K562 (cell line): Measurements from ENCODE around the gene COL8A2.

ENCODE experiments used
- RFX1 ChIP-seq: fragments of 450-650 bp; IDR thresholded peaks from 2 replicates; pipeline ENCODE4 v1.6.1; 2016; ENCODE audit warnings: mild to moderate bottlenecking, moderate library complexity
- SMC3 ChIP-seq: conservative IDR thresholded peaks from 2 replicates; pipeline ENCODE4 v1.6.1; 2011; ENCODE audit warnings: low read depth, low read length, improper control_type of control experiment; ENCODE audit not compliant: insufficient read depth
- SP2 ChIP-seq: IDR thresholded peaks from 2 replicates; pipeline ENCODE4 v1.6.1; 2011; ENCODE audit warnings: mild to moderate bottlenecking, low read depth, low read length, moderate library complexity; ENCODE audit not compliant: poor library complexity, severe bottlenecking; ENCODE audit errors: extremely low read depth
- TBL1XR1 ChIP-seq, 2 experiments: IDR thresholded peaks; 2 replicates each; pipeline ENCODE4 v1.6.1; 2012; ENCODE audit warnings: improper control_type of control experiment in 2 of 2, low read length in 2 of 2, mild to moderate bottlenecking in 1 of 2
- ZBED1 ChIP-seq: IDR thresholded peaks from 2 replicates; pipeline ENCODE4 v1.6.1; 2014
- ZBTB7A ChIP-seq: IDR thresholded peaks from 2 replicates; pipeline ENCODE4 v1.6.1; 2011; ENCODE audit warnings: low read depth, mild to moderate bottlenecking, low read length, moderate library complexity, borderline replicate concordance; ENCODE audit not compliant: control insufficient read depth
- ZFP30 ChIP-seq: fragments of 250-450 bp; sonication (Bioruptor Pico); IDR thresholded peaks from 2 replicates; pipeline ENCODE4 v1.8.0; 2022; ENCODE audit warnings: moderate library complexity, mild to moderate bottlenecking, inconsistent platforms, borderline replicate concordance
- TF ChIP-seq, protein P1 (sequence below), 3 experiments: IDR thresholded peaks in 2 of 3; conservative IDR thresholded peaks in 1 of 3; 2 replicates each; pipeline ENCODE4 v1.5.1; 2011 to 2012; ENCODE audit warnings: low read length in 3 of 3, mild to moderate bottlenecking in 3 of 3, control low read depth in 2 of 3, improper control_type of control experiment in 1 of 3, inconsistent platforms in 1 of 3, low read depth in 1 of 3, mixed read lengths in 1 of 3, moderate library complexity in 1 of 3; ENCODE audit not compliant: insufficient read depth in 2 of 3

- TF ChIP-seq SP2 (no peak), ZBED1 (no peak), ZFP30 (CRISPR knock-in tag) (no peak), ZBTB7A (no peak), SMC3 (no peak), RFX1 (no peak), TBL1XR1 (IDR thresholded peaks at IDR 0.05; ENCODE audit: low read length in 2 of 2) (no peak)
- TF ChIP-seq, protein P1, sequence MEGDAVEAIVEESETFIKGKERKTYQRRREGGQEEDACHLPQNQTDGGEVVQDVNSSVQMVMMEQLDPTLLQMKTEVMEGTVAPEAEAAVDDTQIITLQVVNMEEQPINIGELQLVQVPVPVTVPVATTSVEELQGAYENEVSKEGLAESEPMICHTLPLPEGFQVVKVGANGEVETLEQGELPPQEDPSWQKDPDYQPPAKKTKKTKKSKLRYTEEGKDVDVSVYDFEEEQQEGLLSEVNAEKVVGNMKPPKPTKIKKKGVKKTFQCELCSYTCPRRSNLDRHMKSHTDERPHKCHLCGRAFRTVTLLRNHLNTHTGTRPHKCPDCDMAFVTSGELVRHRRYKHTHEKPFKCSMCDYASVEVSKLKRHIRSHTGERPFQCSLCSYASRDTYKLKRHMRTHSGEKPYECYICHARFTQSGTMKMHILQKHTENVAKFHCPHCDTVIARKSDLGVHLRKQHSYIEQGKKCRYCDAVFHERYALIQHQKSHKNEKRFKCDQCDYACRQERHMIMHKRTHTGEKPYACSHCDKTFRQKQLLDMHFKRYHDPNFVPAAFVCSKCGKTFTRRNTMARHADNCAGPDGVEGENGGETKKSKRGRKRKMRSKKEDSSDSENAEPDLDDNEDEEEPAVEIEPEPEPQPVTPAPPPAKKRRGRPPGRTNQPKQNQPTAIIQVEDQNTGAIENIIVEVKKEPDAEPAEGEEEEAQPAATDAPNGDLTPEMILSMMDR (IDR thresholded peaks at IDR 0.05 in 2 of 3, conservative IDR thresholded peaks at IDR 0.05 in 1 of 3; ENCODE audit: insufficient read depth in 2 of 3, low read depth in 1 of 3, low read length in 3 of 3) = no peak
Measured at GRCh38 chr1:36106269-36106668, 18.8 kb downstream of the COL8A2 start.
